Fibroblast of pulmonary artery (primary cell): ENCODE results near the gene STEAP1B.

Experiments used
- DNase-seq: peaks from one replicate; pipeline ENCODE4 v3.0.0-alpha.2; 2010; ENCODE audit warnings: low read depth
- H3K4me3 ChIP-seq: replicated peaks from 2 replicates; pipeline ENCODE4 v1.5.1; 2011; ENCODE audit warnings: low read depth, mild to moderate bottlenecking, control low read depth, low read length, moderate library complexity
- TF ChIP-seq, protein P1 (sequence below): IDR thresholded peaks from 2 replicates; pipeline ENCODE4 v1.5.1; 2011; ENCODE audit warnings: mild to moderate bottlenecking, control low read depth, low read length, inconsistent platforms; ENCODE audit errors: missing control alignments

STEAP1B gene

DNA sequence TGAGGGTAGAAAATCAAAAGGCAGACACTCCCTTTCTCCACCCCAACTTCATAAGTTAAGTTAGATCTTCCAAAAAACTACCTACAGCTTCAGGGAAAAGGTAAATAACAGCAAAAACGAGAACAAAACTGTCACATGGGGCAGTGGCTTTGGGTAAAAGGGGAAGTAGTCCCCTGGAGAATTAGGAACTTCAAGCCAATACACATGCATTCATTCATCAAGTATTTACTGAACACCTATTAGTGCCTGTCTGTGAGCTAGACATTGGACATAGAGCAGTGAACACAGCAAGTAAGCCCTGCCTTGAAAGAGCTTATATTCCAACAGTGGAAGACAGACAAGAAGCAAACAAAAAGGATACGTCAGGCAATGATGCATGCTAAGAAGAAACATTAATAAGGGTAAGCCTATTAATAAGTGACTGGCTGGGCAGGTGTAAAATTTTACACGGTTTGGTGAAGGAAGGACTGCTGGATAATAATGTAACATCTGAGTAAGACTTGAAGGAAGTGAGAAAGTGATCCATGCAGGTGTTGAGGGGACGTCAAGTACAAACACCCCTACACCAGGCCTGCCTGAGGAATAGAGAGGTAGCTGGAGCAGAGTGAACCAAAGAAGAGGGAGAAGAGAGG, 73.4 kb downstream of the STEAP1B start:
- H3K4me3 ChIP-seq: no peak overlapping the region
- DNase-seq: no peak
- TF ChIP-seq, protein P1, sequence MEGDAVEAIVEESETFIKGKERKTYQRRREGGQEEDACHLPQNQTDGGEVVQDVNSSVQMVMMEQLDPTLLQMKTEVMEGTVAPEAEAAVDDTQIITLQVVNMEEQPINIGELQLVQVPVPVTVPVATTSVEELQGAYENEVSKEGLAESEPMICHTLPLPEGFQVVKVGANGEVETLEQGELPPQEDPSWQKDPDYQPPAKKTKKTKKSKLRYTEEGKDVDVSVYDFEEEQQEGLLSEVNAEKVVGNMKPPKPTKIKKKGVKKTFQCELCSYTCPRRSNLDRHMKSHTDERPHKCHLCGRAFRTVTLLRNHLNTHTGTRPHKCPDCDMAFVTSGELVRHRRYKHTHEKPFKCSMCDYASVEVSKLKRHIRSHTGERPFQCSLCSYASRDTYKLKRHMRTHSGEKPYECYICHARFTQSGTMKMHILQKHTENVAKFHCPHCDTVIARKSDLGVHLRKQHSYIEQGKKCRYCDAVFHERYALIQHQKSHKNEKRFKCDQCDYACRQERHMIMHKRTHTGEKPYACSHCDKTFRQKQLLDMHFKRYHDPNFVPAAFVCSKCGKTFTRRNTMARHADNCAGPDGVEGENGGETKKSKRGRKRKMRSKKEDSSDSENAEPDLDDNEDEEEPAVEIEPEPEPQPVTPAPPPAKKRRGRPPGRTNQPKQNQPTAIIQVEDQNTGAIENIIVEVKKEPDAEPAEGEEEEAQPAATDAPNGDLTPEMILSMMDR: no peak

DNA sequence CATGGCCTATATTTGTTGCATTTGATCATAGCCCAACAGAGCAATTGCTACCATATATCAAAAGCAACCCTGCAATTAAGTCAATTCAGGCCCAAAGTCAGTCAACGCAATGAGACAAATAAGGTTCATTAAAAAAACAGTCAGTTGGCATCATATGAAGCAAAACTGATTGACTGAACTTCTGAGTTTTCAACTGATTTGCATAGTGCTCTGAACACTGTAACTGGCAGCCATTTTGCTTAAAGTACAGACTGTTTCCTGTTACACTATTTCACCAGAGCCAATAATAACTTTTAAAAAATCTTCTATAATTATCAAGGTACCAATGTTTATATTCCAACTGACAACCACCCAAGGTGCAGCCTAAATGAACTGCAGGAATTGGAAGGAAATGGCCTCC, 74.6 kb downstream of the STEAP1B start:
- no peak overlapping the region for H3K4me3 ChIP-seq
- DNase-seq: no peak
- TF ChIP-seq, protein P1: no peak

GRCh38 chr7:22422831-22423615, 77.0 kb downstream of the STEAP1B start:
- TF ChIP-seq, protein P1: no peak
- DNase-seq: no peak
- H3K4me3 ChIP-seq: no peak overlapping the region

DNA sequence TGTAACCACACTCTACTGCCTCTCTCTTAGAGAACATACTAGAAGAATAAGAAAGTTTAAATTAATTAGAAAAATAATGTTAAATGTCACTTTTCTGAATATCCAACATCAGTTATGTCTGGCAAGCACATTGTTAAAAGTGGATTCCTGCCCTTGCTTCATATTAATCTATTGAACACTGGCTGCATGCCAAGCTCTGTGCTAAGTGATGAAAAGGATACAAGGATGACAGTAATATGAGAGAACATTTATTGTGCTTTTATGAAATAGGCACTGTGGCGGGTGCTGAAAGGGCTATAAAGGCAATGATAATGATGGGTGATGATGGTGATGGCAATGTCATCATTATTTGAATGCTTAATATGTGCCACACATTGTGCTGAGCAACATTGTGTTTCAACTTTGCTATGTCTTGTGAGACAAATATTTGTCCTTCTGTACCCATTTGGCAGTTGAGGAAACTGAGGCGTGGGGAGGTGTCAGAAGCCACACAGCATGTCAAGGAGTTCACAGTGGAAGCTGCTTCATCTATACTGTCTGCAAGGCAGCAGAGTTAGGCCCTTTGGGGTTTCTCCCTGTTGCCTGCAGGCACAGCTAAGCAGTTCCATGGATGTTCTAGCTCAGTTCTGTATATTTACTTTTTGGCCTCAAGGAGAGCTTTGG, 78.9 kb downstream of the STEAP1B start:
- TF ChIP-seq, protein P1: no peak
- no peak overlapping the region for H3K4me3 ChIP-seq
- peak; percentile 18 for DNase-seq

- TF ChIP-seq, protein P1: no peak
- no peak for DNase-seq
- H3K4me3 ChIP-seq: no peak overlapping the region
Observed at GRCh38 chr7:22420008-22420407, 80.0 kb downstream of the STEAP1B start.

DNA sequence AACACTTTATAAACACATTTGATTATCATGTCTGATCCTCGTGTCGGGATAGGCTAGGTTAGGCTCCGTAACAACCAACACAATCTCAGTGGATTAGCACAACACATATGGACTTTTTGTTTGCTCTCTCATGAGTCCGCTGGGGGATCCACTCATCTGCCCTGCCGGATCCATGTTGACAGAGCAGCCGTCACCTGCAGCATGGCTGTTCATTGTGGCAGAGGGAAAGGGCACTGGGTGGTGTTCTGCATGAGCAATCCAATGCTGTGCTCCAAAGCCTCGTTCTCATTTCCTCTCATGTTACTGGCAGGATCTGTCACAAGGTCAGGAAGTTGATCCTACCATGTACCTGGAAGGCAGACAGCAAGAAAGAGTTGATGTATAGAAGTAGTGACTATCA, 80.5 kb downstream of the STEAP1B start:
- no peak for DNase-seq
- TF ChIP-seq, protein P1: no peak
- H3K4me3 ChIP-seq: no peak overlapping the region
